HepG2 (cell line): ENCODE results near the gene CTSW. TPM values are rescaled to one million over a fixed set of nuclear protein-coding genes. Genes with fewer than 3 reads are reported as not detected.

ENCODE experiments used
- AGO2 ChIP-seq: fragments of 200-400 bp; formaldehyde crosslinking; optimal IDR thresholded peaks from 2 replicates; pipeline ENCODE3; 2017; ENCODE audit warnings: mild to moderate bottlenecking, low read depth, low read length, moderate library complexity
- ARID2 ChIP-seq: sonication (generic); formaldehyde crosslinking; IDR thresholded peaks from 2 replicates; pipeline ENCODE4 v1.8.1; 2022; ENCODE audit warnings: mild to moderate bottlenecking, missing genetic modification reagents, borderline replicate concordance
- BHLHE40 ChIP-seq: IDR thresholded peaks from 2 replicates; pipeline ENCODE4 v1.6.1; 2011; ENCODE audit warnings: low read length, improper control_type of control experiment
- BORCS8-MEF2B ChIP-seq: sonication (generic); formaldehyde crosslinking; IDR thresholded peaks from 2 replicates; pipeline ENCODE4 v1.8.0; 2022; ENCODE audit warnings: mild to moderate bottlenecking, missing genetic modification reagents
- BRD4 ChIP-seq: sonication (generic); formaldehyde crosslinking; IDR thresholded peaks from 2 replicates; pipeline ENCODE4 v1.4.0; 2020; ENCODE audit warnings: missing genetic modification reagents
- ELF3 ChIP-seq: IDR thresholded peaks from 2 replicates; pipeline ENCODE4 v1.6.1; 2016; ENCODE audit warnings: missing genetic modification reagents, missing compliant biosample characterization
- EP300 ChIP-seq, 3 experiments: sonication (generic) in 1 of 3; formaldehyde crosslinking in 1 of 3; IDR thresholded peaks; 2 replicates each; pipeline versions ENCODE4 v1.5.1 to v1.6.1; 2011 to 2020; ENCODE audit warnings: low read depth in 2 of 3, low read length in 2 of 3, borderline replicate concordance in 1 of 3, improper control_type of control experiment in 1 of 3, mild to moderate bottlenecking in 1 of 3, missing genetic modification reagents in 1 of 3, moderate library complexity in 1 of 3
- FOSL2 ChIP-seq: sonication (generic); formaldehyde crosslinking; IDR thresholded peaks from 2 replicates; pipeline ENCODE4 v1.4.0; 2020; ENCODE audit warnings: missing genetic modification reagents
- GABPB1 ChIP-seq: IDR thresholded peaks from 2 replicates; pipeline ENCODE4 v1.6.1; 2016; ENCODE audit warnings: mild to moderate bottlenecking, missing genetic modification reagents, moderate library complexity, missing compliant biosample characterization
- HMGA1 ChIP-seq: sonication (generic); formaldehyde crosslinking; conservative IDR thresholded peaks from 2 replicates; pipeline ENCODE4 v1.4.0; 2020; ENCODE audit warnings: missing genetic modification reagents
- KDM4B ChIP-seq: sonication (generic); formaldehyde crosslinking; IDR thresholded peaks from 2 replicates; pipeline ENCODE4 v1.4.0; 2020; ENCODE audit warnings: missing genetic modification reagents
- NFIB ChIP-seq: sonication (generic); formaldehyde crosslinking; IDR thresholded peaks from 2 replicates; pipeline ENCODE4 v1.9.0; 2021; ENCODE audit warnings: missing genetic modification reagents, mild to moderate bottlenecking, borderline replicate concordance
- PAWR ChIP-seq: sonication (generic); formaldehyde crosslinking; IDR thresholded peaks from 2 replicates; pipeline ENCODE4 v1.4.0; 2020; ENCODE audit warnings: missing genetic modification reagents, mild to moderate bottlenecking, borderline replicate concordance
- SNRNP70 ChIP-seq: fragments of 200-400 bp; formaldehyde crosslinking; IDR thresholded peaks from 2 replicates; pipeline ENCODE4 v1.6.1; 2017; ENCODE audit warnings: mild to moderate bottlenecking, low read depth, low read length, moderate library complexity
- SRSF4 ChIP-seq: fragments of 200-400 bp; formaldehyde crosslinking; IDR thresholded peaks from one replicate; pipeline ENCODE4 v1.6.1; 2018; ENCODE audit warnings: mild to moderate bottlenecking, low read depth, low read length, moderate library complexity; ENCODE audit not compliant: poor library complexity, severe bottlenecking
- TEAD3 ChIP-seq: optimal IDR thresholded peaks from 2 replicates; pipeline ENCODE3; 2016; ENCODE audit warnings: borderline replicate concordance
- ZNF296 ChIP-seq: sonication (generic); formaldehyde crosslinking; conservative IDR thresholded peaks from 2 replicates; pipeline ENCODE4 v1.5.0; 2020; ENCODE audit warnings: mild to moderate bottlenecking, missing genetic modification reagents
- ZNF326 ChIP-seq: sonication (generic); formaldehyde crosslinking; IDR thresholded peaks from 2 replicates; pipeline ENCODE4 v1.4.0; 2020; ENCODE audit warnings: missing genetic modification reagents, borderline replicate concordance
- ZNF644 ChIP-seq: IDR thresholded peaks from 2 replicates; pipeline ENCODE4 v1.6.1; 2016; ENCODE audit warnings: low read depth
- polyA plus RNA-seq, 8 experiments: library from polyadenylated mRNA; depleted of rRNA in 3 of 8; stranded (reverse) in 7 of 8; unstranded in 1 of 8; fragments of >200 nt; fragmentation: Illumina TruSeq in 4 of 8; extraction: Trizol in 4 of 8; gene quantifications; 2 replicates each; pipeline versions ENCODE4 v1.2.1 to v1.2.3, GENCODE V29; 2011 to 2016; ENCODE audit warnings: low read depth in 4 of 8, missing spikeins in 1 of 8, mixed read lengths in 1 of 8; ENCODE audit not compliant: insufficient read depth in 1 of 8
- total RNA-seq, 5 experiments: library from RNA; depleted of rRNA; stranded (reverse); fragments of >200 nt; fragmentation: Illumina TruSeq; extraction: Trizol; gene quantifications; 2 replicates each; pipeline ENCODE4 v1.2.3, GENCODE V29; 2016; ENCODE audit warnings: low read depth in 1 of 5
- TF ChIP-seq, protein P1 (sequence below): sonication (generic); formaldehyde crosslinking; IDR thresholded peaks from 2 replicates; pipeline ENCODE4 v1.5.0; 2020; ENCODE audit warnings: mild to moderate bottlenecking, missing genetic modification reagents
- TF ChIP-seq, protein P2 (sequence below): IDR thresholded peaks from 2 replicates; pipeline ENCODE4 v1.6.1; 2016; ENCODE audit warnings: mild to moderate bottlenecking, missing biosample characterization, missing genetic modification reagents
- TF ChIP-seq, protein P3 (sequence below): sonication (generic); formaldehyde crosslinking; IDR thresholded peaks from 2 replicates; pipeline ENCODE4 v1.5.1; 2020; ENCODE audit warnings: mild to moderate bottlenecking, missing genetic modification reagents, borderline replicate concordance
- TF ChIP-seq, protein P4 (sequence below): sonication (generic); formaldehyde crosslinking; IDR thresholded peaks from 2 replicates; pipeline ENCODE4 v1.4.0; 2020; ENCODE audit warnings: low read depth, mild to moderate bottlenecking, missing genetic modification reagents

Gene CTSW
- total and polyA plus RNA-seq, 2 of the 13 experiments (the other 11 are each of a cell fraction or from before 2014, with no cell fraction given): 0.09 TPM; not detected in 1

DNA sequence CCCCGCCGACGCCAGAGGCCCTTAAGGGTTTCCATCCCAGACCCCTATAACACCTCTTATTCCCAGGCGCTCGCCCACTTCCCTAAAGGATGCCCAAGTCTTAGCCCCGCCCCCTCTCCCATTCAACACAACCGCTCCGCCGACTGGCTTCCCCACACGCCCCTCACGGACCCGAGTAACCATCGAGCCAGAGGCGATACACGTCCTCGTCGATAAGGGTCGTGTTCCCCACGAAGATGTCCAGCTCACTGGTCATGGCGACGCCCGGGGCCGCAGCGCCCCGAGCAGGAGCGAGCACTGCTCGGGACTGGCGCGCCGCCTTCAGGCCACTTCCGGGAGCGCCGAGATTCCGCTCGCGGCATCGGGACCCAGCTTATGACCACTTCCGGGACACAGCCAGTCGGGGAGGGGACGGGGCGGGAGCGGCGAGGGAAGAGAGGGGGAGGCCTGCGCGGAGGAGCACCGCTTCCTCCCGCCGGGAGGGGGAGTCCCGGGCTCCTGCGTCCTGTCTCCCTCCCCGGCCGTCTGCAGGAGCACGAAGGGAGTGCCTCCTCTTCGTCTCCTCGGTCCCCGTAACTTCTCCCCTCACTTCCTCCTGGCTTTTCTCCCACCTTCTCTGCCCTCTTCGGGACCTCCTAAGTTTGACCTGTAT is 8.7 kb downstream of the CTSW start, which contains the start of gene FIBP (continued):
- TF ChIP-seq, protein P1, sequence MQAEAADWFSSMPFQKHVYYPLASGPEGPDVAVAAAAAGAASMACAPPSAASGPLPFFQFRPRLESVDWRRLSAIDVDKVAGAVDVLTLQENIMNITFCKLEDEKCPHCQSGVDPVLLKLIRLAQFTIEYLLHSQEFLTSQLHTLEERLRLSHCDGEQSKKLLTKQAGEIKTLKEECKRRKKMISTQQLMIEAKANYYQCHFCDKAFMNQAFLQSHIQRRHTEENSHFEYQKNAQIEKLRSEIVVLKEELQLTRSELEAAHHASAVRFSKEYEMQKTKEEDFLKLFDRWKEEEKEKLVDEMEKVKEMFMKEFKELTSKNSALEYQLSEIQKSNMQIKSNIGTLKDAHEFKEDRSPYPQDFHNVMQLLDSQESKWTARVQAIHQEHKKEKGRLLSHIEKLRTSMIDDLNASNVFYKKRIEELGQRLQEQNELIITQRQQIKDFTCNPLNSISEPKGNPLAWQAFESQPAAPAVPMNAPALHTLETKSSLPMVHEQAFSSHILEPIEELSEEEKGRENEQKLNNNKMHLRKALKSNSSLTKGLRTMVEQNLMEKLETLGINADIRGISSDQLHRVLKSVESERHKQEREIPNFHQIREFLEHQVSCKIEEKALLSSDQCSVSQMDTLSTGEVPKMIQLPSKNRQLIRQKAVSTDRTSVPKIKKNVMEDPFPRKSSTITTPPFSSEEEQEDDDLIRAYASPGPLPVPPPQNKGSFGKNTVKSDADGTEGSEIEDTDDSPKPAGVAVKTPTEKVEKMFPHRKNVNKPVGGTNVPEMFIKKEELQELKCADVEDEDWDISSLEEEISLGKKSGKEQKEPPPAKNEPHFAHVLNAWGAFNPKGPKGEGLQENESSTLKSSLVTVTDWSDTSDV (CRISPR knock-in tag): no peak
- TF ChIP-seq PAWR (CRISPR knock-in tag) (no peak), TEAD3 (CRISPR knock-in tag) (peak; percentile 59), EP300 (IDR thresholded peaks at IDR 0.05; ENCODE audit: low read depth in 2 of 2, low read length in 2 of 2) (peak in 1 of 2 experiments; percentile 60; a peak in 1 of 4 replicates), EP300 (CRISPR knock-in tag; IDR thresholded peaks at IDR 0.05; ENCODE audit: borderline replicate concordance) (no peak; the same call in 1 of the 2 replicates), ZNF644 (CRISPR knock-in tag) (no peak), ZNF326 (CRISPR knock-in tag) (no peak), FOSL2 (CRISPR knock-in tag) (peak; percentile 25), HMGA1 (CRISPR knock-in tag) (no peak), SRSF4 (no peak), BORCS8-MEF2B (CRISPR knock-in tag) (no peak; the same call in none of the 2 replicates), AGO2 (peak; percentile 69), BHLHE40 (peak; percentile 51; the same call in 1 of the 2 replicates), NFIB (CRISPR knock-in tag) (no peak), ARID2 (CRISPR knock-in tag) (peak; percentile 63; the same call in 1 of the 2 replicates), GABPB1 (peak; percentile 97), SNRNP70 (no peak), BRD4 (CRISPR knock-in tag) (no peak), ZNF296 (no peak), ELF3 (CRISPR knock-in tag) (peak; percentile 96), KDM4B (CRISPR knock-in tag) (no peak)
- TF ChIP-seq, protein P2, sequence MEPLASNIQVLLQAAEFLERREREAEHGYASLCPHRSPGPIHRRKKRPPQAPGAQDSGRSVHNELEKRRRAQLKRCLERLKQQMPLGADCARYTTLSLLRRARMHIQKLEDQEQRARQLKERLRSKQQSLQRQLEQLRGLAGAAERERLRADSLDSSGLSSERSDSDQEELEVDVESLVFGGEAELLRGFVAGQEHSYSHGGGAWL (CRISPR knock-in tag): peak; percentile 77
- TF ChIP-seq, protein P3, sequence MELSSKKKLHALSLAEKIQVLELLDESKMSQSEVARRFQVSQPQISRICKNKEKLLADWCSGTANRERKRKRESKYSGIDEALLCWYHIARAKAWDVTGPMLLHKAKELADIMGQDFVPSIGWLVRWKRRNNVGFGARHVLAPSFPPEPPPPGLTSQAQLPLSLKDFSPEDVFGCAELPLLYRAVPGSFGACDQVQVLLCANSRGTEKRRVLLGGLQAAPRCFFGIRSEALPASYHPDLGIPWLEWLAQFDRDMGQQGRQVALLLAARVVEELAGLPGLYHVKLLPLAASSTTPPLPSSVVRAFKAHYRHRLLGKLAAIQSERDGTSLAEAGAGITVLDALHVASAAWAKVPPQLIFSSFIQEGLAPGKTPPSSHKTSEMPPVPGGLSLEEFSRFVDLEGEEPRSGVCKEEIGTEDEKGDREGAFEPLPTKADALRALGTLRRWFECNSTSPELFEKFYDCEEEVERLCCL (CRISPR knock-in tag): no peak
- TF ChIP-seq, protein P4, sequence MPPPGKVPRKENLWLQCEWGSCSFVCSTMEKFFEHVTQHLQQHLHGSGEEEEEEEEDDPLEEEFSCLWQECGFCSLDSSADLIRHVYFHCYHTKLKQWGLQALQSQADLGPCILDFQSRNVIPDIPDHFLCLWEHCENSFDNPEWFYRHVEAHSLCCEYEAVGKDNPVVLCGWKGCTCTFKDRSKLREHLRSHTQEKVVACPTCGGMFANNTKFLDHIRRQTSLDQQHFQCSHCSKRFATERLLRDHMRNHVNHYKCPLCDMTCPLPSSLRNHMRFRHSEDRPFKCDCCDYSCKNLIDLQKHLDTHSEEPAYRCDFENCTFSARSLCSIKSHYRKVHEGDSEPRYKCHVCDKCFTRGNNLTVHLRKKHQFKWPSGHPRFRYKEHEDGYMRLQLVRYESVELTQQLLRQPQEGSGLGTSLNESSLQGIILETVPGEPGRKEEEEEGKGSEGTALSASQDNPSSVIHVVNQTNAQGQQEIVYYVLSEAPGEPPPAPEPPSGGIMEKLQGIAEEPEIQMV: no peak
